Body of pancreas (tissue), 4 donors: ENCODE measurements around the gene PTGIR. TPM values are rescaled to one million over a fixed set of nuclear protein-coding genes. Genes with fewer than 3 reads are reported as not detected.
A peak's percentile ranks its signal among the peaks of the same experiment; 100 is the strongest.

Source experiments
- ATAC-seq: fragments of 150-250 bp; one replicate; pipeline ENCODE4 v1.9.1; 2016
- DNase-seq, 4 donors: peaks; one replicate each; pipeline ENCODE4 v3.0.0-alpha.2; 2019
- H3K27ac ChIP-seq, 4 donors: fragments of 200-600 bp; sonication (generic); 1 replicate in 3 of 4; 2 replicates in 1 of 4; pipeline versions ENCODE4 v1.5.1 to v1.6.1; 2016 to 2019; ENCODE audit warnings: mild to moderate bottlenecking in 1 of 4, mixed read lengths in 1 of 4, moderate library complexity in 1 of 4
- H3K27me3 ChIP-seq, 2 donors: fragments of 200-600 bp; sonication (generic); one replicate each; pipeline ENCODE4 v1.6.0; 2016; ENCODE audit warnings: mild to moderate bottlenecking in 1 of 2
- H3K36me3 ChIP-seq, 2 donors: fragments of 200-600 bp; sonication (generic); replicated peaks in 1 of 2; 2 replicates each; pipeline ENCODE4 v1.5.1; 2016; ENCODE audit warnings: low read depth in 2 of 2; ENCODE audit not compliant: insufficient read depth in 1 of 2
- H3K4me1 ChIP-seq: fragments of 200-600 bp; sonication (generic); one replicate; pipeline ENCODE4 v1.6.0; 2016
- H3K4me3 ChIP-seq, 2 donors: fragments of 200-600 bp; sonication (generic); 1 replicate in 1 of 2; 2 replicates in 1 of 2; pipeline ENCODE4 v1.5.1; 2016 to 2019
- H3K9me3 ChIP-seq, 3 donors: fragments of 200-600 bp; sonication (generic); 1 replicate in 2 of 3; 2 replicates in 1 of 3; pipeline ENCODE4 v1.5.1; 2016
- CTCF ChIP-seq, 7 experiments: fragments of 450-650 bp in 4 of 7; fragments of 200-600 bp in 3 of 7; sonication (generic) in 3 of 7; IDR thresholded peaks; one replicate each; pipeline ENCODE4 v1.5.1; 2016 to 2019; ENCODE audit warnings: antibody characterized with exemption in 7 of 7
- POLR2A ChIP-seq, 3 donors: fragments of 450-650 bp; IDR thresholded peaks; one replicate each; pipeline ENCODE4 v1.6.1; 2016; ENCODE audit warnings: antibody characterized with exemption in 3 of 3, mild to moderate bottlenecking in 2 of 3
- WGBS, 2 donors: methylation state at CpG; one replicate each; pipeline ENCODE4 v1.1.5; 2017; 5-methylcytosine and 5-hydroxymethylcytosine counted together
- intact Hi-C: fragments of 100-400 bp; cut with DNase I; formaldehyde crosslinking; loops from one replicate; pipeline ENCODE4 v1.15.1; 2023
- total RNA-seq, 2 donors: library from RNA; depleted of rRNA; stranded (reverse); fragments of >200 nt; gene quantifications; one replicate each; pipeline ENCODE4 v1.1.0, GENCODE V29; 2016

The PTGIR gene
- total RNA-seq, 2 donors from 2014 or later = 5.3 to 9.6 TPM

DNA sequence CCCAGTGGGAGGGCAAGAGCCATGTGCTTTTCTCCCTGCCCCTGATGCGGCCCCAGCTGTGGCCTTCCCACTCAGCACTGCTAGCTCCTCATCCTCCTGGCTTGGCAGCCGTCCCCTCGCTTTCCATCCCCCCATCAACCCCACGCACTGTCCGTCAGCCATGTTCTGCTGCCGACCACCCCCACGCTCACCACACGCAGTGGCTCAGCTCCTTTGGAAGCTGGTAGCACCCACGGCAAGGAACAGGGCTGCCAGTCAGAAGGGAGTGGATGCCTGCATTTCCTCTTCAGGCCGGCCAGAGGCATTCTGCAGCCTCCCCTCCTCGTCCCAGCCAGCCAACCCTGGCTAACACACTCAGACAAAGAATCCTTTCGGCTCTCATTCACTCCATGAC is 17.4 kb downstream of the PTGIR start:
- H3K4me3 ChIP-seq = no peak overlapping the region
- H3K27me3 ChIP-seq = no peaks in the 10 kb centered on the region
- H3K4me1 ChIP-seq = peaks cover 31% of the 10 kb centered on the region
- TF ChIP-seq CTCF (IDR thresholded peaks at IDR 0.05) (no peak), POLR2A (IDR thresholded peaks at IDR 0.05) (no peak)
- DNase-seq = peak in 1 of 4 donors; percentile 2
- peaks cover 7 to 27% of the 10 kb centered on the region in 2 donors for H3K36me3 ChIP-seq
- 79 to 89% methylated on average over 9 to 12 of the region's 12 CpGs for WGBS, 2 donors
- no peaks in the 10 kb centered on the region for H3K9me3 ChIP-seq
- ATAC-seq = no peak
- H3K27ac ChIP-seq = peak overlapping the region in 1 of 4 donors; percentile 2
- intact Hi-C loops = no loop called here

- peaks cover 7 to 27% of the 10 kb centered on the region in 2 donors for H3K36me3 ChIP-seq
- peaks cover 34% of the 10 kb centered on the region for H3K4me1 ChIP-seq
- no peak overlapping the region for H3K4me3 ChIP-seq
- WGBS, 2 donors = 72 to 82% methylated on average over 5 to 12 of the region's 12 CpGs
- no peaks in the 10 kb centered on the region for H3K27me3 ChIP-seq
- no peaks in the 10 kb centered on the region for H3K9me3 ChIP-seq
- no peak for TF ChIP-seq POLR2A (IDR thresholded peaks at IDR 0.05)
- TF ChIP-seq CTCF (IDR thresholded peaks at IDR 0.05) = no peak
- DNase-seq = no peak
- no peak for ATAC-seq
- intact Hi-C loops = no loop called here
- H3K27ac ChIP-seq = peak overlapping the region in 1 of 4 donors; percentile 2
Observed at GRCh38 chr19:46606681-46607447, 18.0 kb downstream of the PTGIR start.

DNA sequence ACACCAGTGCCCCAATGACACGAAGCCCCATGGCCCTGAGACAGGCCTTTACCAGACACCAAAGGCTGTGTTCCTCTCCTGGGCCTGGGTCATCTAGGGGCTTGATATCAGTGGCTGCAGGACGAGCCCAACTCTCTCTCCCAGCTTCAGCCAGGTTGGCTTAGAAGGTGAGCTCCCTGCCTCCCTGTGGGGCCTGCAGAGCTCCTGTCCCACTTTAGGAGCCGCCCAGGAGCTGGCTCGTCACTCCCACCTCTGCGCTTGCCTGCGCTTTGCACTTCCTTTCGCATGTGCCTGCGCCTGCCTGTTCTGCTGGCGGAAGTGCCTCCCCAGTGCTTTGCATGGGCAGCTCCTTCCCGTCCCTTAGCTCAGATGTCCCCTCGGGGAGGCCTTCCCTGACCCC is 18.9 kb downstream of the PTGIR start:
- no peak overlapping the region for H3K4me3 ChIP-seq
- peaks cover 34% of the 10 kb centered on the region for H3K4me1 ChIP-seq
- no peaks in the 10 kb centered on the region for H3K9me3 ChIP-seq
- peaks cover 7 to 27% of the 10 kb centered on the region in 2 donors for H3K36me3 ChIP-seq
- no peak overlapping the region for H3K27ac ChIP-seq
- intact Hi-C loops = no loop called here
- TF ChIP-seq POLR2A (IDR thresholded peaks at IDR 0.05) (no peak), CTCF (IDR thresholded peaks at IDR 0.05) (no peak)
- ATAC-seq (no peak), DNase-seq (no peak)
- no peaks in the 10 kb centered on the region for H3K27me3 ChIP-seq
- 81 to 92% methylated on average over 11 of the region's 11 CpGs for WGBS, 2 donors

DNA sequence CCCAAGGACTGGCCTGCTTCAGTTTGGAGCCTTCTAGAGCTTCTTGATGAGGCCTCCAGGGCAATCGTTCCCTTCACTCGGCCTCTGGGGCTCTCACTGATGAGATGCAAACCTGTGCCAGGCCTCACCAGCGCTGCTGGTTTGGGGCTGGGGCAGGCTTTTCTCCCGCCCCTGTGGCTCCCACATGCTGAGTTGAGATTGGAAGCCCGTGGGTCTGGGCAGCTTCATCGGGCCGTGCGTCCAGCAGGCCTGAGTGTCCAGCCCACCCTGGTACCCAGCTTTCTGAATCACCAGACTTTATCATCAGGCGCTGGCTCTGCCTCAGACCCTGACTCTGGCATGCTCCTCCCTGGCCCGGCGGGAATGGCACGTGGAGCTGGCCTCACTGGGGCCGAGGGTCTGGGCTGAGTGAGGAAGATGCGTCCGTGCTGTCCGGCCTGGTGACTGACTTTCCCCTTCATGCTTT is 19.5 kb downstream of the PTGIR start:
- Histone ChIP-seq H3K36me3 (peaks cover 7 to 27% of the 10 kb centered on the region in 2 donors), H3K9me3 (no peaks in the 10 kb centered on the region), H3K4me1 (peaks cover 34% of the 10 kb centered on the region), H3K4me3 (no peak overlapping the region), H3K27ac (no peak overlapping the region), H3K27me3 (no peaks in the 10 kb centered on the region)
- 83 to 100% methylated on average over 5 to 16 of the region's 16 CpGs for WGBS, 2 donors
- intact Hi-C loops = no loop called here
- ATAC-seq = no peak
- TF ChIP-seq CTCF (IDR thresholded peaks at IDR 0.05) (no peak), POLR2A (IDR thresholded peaks at IDR 0.05) (no peak)
- no peak for DNase-seq
